Breast epithelium (tissue), 3 donors: ENCODE measurements around the gene FNDC3B.

Experiments used
- CTCF ChIP-seq, 3 donors: fragments of 450-650 bp; IDR thresholded peaks; one replicate each; pipeline ENCODE4 v1.5.1; 2016 to 2017; ENCODE audit warnings: antibody characterized with exemption in 3 of 3, mild to moderate bottlenecking in 3 of 3, moderate library complexity in 3 of 3
- POLR2A ChIP-seq: fragments of 450-650 bp; IDR thresholded peaks from one replicate; pipeline ENCODE4 v1.6.1; 2016; ENCODE audit warnings: antibody characterized with exemption, mild to moderate bottlenecking, moderate library complexity
- POLR2AphosphoS5 ChIP-seq, 3 donors: sonication (generic); formaldehyde crosslinking; IDR thresholded peaks; one replicate each; pipeline ENCODE4 v1.6.1; 2017; ENCODE audit warnings: antibody characterized with exemption in 3 of 3

GRCh38 chr3:172194702-172195406 is 155.5 kb downstream of the FNDC3B start:
- TF ChIP-seq POLR2AphosphoS5 (IDR thresholded peaks at IDR 0.05) (no peak), CTCF (IDR thresholded peaks at IDR 0.05) (no peak), POLR2A (no peak)
